HG02981 (cell line): ENCODE data around the gene C5orf58.

Experiments
- ATAC-seq: cut with Tn5 transposase; IDR thresholded peaks from one replicate; pipeline ENCODE4 v1.9.1; 2021; ENCODE audit warnings: mild to moderate bottlenecking, moderate library complexity; ENCODE audit not compliant: unreplicated experiment

The C5orf58 gene

GRCh38 chr5:170252720-170253350, 20.1 kb downstream of the C5orf58 start:
- ATAC-seq, result no peak

- peak; percentile 96 for ATAC-seq
These were observed 21.3 kb downstream of the C5orf58 start for GRCh38 chr5:170254056-170254455.

GRCh38 chr5:170256571-170256970, 23.8 kb downstream of the C5orf58 start:
- ATAC-seq, result no peak

GRCh38 chr5:170257370-170257769, 24.6 kb downstream of the C5orf58 start:
- ATAC-seq, result no peak

- ATAC-seq, result no peak
These were observed 28.8 kb downstream of the C5orf58 start for GRCh38 chr5:170261528-170262043.

- ATAC-seq, result no peak
These were observed 29.6 kb downstream of the C5orf58 start for GRCh38 chr5:170262061-170263045.

GRCh38 chr5:170263906-170264305, 31.1 kb downstream of the C5orf58 start:
- no peak for ATAC-seq

- no peak for ATAC-seq
These were observed 32.7 kb downstream of the C5orf58 start for GRCh38 chr5:170265522-170265921.

GRCh38 chr5:170266570-170267381, 34.0 kb downstream of the C5orf58 start:
- no peak for ATAC-seq

GRCh38 chr5:170267431-170268152, 34.8 kb downstream of the C5orf58 start:
- peak; percentile 77 for ATAC-seq

GRCh38 chr5:170268153-170268689, 35.4 kb downstream of the C5orf58 start:
- no peak for ATAC-seq

- no peak for ATAC-seq
These were observed 36.1 kb downstream of the C5orf58 start for GRCh38 chr5:170268884-170269283.

- no peak for ATAC-seq
These were observed 36.8 kb downstream of the C5orf58 start for GRCh38 chr5:170269579-170269978.

- no peak for ATAC-seq
These were observed 37.7 kb downstream of the C5orf58 start for GRCh38 chr5:170270293-170271069.

- ATAC-seq, result no peak
These were observed 41.4 kb downstream of the C5orf58 start for GRCh38 chr5:170273968-170274710.

GRCh38 chr5:170275376-170275994, 42.7 kb downstream of the C5orf58 start:
- no peak for ATAC-seq

- ATAC-seq, result no peak
These were observed 43.4 kb downstream of the C5orf58 start for GRCh38 chr5:170276140-170276539.

GRCh38 chr5:170277867-170278281, 45.1 kb downstream of the C5orf58 start:
- ATAC-seq, result no peak
